OCI-M2 (cell line): ENCODE data around the gene KLHL18.
"Not testable (repeated sequence)": the region's sequence is repeated elsewhere in the genome, so short reads cannot be mapped to it uniquely, and the experiment has no call there.

Experiments used
- DNase-seq: peaks from one replicate; lab custom pipeline; 2025; ENCODE audit not compliant: unreplicated experiment; lab: John Stamatoyannopoulos, UW

Gene KLHL18

GRCh38 chr3:47282424-47283192 is at the start of gene KLHL18, which contains the start of gene KIF9:
Gene KLHL18, plus strand, starts transcription at chr3:47282944. Its CDS starts 22 bp downstream, at chr3:47282966.
Gene KIF9, minus strand, starts transcription at chr3:47282799. Its CDS starts 5,425 bp downstream, at chr3:47277374.
- DNase-seq, result peak; percentile 71

- no peak for DNase-seq
Measured at GRCh38 chr3:47238017-47238416, 44.7 kb upstream of the KLHL18 start.

GRCh38 chr3:47239929-47240328 is 42.8 kb upstream of the KLHL18 start:
- DNase-seq, result no peak

DNA sequence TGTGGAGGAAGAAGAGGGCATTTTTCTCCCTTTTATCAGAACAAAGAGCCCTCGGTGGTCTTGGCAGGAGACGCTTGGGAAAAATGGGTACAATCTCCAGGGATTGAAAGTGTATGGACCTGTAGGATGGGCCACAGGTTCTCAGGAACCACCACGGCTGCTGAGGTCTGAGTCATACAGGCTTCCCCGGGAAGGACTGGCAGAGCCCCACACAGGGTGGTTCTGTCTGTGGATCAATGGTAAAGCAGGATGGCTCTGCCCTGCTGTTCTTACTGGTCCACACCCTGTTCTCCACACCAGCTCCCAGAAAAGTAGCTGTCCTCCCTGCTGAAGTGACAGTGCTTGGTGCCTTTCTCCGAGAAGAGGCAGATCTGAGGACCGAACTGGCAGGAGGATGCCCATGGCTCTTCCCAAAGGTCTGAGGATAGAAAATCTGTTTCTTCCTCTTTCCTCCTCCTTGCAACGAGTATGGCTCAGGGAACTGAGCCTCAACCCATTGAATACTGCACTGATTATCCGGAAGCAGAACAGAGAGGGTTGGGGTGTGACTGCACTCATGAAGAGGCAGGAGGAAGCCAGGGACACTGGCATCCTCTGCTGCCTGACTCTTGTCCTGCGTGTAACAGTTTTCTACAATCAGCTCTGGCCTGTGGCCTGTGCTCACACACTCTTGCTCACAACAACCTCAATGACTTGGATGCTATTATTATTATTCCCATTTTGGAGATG is 39.2 kb upstream of the KLHL18 start:
- DNase-seq, result no peak

GRCh38 chr3:47244531-47245100 is 38.1 kb upstream of the KLHL18 start:
- no peak for DNase-seq

DNA sequence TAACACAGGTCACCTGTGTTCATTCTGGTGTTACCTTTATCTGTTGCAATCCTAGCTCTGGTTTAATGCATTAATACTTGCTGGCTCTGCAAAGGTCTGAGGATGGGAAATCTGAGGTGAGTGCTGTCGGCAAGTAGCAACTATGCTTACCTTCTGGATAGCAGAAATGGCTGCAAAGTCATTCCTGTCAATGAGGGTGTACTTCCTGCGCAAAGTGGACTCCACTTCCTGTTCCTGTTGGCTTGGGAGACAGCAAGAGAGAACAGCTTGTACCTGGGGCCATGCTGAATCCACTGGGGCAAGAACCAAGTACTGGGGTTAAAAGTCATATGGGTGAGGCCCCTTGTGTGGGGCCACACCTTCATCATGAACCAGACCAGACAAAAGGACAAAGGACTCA is 37.5 kb upstream of the KLHL18 start:
- no peak for DNase-seq

DNA sequence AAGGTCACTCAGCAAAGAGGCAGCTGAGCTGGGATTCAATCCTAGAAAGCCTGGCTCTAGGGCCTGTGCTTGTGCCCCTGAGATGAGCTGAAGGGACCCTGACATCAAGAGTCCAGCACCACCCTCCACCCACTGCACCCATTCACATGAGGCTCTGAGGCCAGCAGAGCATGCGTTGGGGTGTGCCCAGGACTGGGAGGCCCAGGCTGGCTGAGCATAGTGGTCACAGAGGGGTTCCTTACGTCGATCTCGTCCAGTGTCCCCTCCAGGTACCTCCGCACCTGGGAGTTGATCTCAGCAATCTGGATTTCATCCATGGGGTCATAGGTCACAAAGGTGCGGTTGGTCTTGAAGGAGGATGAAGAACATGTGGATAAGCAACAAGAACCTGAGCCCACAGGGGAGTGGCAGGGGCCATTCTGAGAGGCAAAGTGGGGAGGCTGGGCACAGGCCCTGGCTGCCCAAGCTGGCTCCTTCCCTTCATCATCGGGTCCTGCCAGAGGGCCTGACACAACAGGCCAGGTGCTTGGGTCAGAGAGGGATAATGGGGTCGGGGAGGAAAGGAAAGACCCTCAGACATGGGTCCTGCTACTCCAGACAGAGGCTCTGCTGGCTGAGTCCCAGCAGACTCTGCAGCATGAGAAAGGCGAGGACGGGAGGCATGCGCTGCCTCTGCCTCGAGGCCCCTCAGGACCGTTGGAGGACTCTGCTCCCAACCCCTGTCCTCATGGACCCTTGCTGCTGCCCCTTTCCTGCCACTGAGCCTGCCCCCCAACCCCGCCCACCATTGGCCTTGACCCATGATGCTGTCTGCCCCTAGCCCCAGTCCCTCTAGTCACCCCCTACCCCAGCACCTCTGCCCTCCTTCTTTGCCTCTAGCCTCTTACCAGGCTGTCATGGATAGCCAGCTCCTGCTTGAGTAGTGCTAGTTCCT is 35.3 kb upstream of the KLHL18 start:
- DNase-seq, result no peak

- DNase-seq, result no peak
Measured at GRCh38 chr3:47250309-47251060, 32.3 kb upstream of the KLHL18 start.

DNA sequence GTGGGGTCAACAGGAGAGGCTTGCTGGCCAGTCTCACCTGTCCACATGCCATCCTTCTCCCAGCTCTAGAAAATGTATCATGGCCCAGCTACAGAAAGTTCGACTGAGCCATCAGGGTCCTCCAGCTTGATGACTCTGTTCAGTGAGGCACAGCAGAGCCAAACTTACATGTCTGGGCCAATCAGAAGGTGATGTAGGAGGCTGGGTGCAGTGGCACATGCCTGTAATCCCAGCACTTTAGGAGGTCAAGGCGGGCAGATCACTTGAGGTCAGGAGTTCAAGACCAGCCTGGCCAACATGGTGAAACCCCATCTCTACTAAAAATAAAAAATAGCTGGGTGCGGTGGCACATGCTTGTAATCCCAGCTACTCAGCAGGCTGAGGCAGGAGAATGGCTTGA is 31.7 kb upstream of the KLHL18 start:
- DNase-seq, result not testable (repeated sequence)

DNA sequence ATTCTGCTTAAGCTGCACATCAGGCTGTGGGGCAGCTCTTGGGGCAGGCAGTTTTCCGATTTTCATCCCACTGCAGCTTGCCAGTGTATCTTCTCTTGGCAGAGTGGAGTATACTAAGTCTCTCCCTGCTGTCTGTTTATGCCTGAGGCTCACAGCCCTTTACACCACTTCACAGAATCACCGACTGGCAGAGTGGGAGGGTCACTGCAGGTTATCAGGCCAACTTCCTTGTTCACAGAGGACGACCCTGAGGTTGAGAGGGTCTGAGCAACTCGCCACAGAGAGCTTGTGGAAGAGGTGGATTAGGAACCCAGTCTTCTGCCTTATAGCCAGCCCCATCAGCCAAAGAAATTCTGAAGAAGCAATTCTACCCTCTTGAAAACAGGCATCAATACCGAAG is 31.1 kb upstream of the KLHL18 start:
- no peak for DNase-seq

- DNase-seq, result not testable (repeated sequence)
Measured at GRCh38 chr3:47256331-47256730, 26.4 kb upstream of the KLHL18 start.

DNA sequence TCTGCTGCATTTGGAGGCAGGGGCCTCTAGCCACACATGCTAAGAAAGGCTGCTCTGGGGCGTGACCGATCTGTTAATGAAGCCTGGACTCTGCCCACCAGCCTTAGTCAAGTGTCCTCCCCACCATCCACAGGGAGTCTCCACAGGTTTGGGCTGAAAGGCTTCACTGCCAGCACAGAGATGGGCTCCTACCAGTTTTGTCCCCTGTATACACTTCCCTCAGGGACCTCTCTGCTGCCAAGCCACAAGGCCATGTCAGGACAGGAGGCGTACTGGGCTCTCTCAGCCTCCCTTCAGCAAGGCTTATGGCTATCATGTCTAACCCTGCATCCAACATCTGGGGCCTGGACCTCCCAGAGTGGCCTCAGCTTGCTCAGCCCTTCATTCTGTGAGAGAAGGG is 23.6 kb upstream of the KLHL18 start:
- DNase-seq, result no peak

DNA sequence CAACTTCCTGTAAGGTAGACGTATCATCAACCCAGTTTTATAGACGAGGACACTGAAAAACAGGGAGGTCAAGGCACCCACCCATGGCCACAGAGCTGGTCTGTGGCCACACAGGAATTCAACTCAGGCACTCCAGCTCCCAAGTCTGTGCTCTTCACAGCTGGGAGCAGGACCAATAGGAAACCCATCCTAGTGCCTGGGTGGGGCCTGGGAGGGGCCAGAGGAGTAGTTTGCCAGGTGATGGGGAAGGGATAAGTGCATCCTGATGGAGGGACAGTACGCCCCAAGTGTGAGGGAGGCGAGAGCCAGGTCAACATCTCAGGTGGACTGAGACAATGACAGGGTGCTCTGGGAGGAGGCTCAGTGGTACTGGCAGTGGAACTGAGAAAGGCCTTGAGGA is 22.1 kb upstream of the KLHL18 start:
- DNase-seq, result no peak

DNA sequence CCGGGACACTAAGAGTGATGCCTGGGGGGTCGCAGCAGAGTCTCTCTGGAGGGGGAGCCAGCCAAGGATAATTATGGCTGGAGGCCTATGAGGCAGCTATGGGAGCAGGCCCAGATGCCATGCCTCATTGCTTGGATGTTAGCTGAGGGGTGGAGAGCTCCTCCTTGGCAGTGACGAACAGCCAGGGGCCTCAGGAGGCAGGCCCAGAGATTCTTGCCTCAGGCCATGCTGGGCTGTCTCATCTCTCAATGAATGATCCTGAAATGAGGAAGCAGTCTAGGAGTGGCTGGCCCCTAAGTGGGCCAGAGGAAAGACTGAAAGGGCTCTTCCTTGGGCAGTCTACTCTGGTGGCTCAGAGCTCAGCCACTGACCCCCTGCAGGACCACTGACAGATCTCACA is 21.4 kb upstream of the KLHL18 start:
- no peak for DNase-seq

DNA sequence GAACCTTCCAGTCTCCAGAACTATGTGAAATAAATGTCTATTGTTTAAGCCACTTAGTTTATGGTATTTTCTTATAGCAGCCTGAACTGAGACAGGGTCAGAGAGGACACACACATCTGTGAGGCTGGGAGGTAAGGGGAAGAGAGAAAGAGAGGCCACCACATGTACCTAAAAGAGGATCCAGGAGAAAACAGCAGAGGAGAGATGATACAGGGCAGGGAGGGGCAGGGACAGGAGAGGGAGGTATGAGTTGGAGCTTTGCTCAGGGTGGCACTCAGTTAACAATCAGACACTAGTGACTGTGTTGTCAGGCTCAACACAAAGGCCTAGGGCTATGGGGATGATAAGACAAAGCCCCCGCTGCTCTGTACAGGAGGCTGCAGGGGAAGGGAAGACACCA is 17.7 kb upstream of the KLHL18 start:
- DNase-seq, result no peak

DNA sequence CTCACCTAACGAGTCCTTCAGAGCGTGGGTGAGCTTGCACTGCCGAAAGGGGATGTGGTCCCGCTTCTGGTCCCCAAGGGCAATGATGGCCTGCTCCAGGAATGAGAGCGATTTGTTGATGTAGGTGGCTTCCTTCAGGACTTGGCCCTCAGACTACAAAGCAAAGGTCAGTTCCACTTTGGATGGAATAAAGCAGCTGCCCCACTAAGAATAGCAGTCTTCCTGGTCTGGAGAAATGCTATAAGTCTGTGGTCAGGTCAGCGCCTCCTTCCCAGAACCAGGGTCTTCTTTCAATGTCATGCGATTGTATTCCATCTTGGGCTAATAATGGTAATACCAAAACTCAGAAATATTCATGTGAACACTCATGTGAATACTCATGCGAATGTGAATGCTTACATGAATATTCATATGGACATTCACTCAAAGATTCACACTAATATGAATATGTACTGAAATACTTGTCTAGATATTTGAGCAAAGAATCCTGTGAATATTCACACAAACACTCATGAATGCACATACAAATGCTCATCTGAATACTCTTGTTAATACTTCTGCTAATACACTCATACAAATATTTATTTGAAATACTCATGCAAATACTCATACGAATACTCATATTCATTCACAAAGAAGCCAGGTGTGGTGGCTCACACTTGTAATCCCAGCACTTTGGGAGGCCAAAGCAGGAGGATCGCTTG is 16.9 kb upstream of the KLHL18 start:
- no peak for DNase-seq

DNA sequence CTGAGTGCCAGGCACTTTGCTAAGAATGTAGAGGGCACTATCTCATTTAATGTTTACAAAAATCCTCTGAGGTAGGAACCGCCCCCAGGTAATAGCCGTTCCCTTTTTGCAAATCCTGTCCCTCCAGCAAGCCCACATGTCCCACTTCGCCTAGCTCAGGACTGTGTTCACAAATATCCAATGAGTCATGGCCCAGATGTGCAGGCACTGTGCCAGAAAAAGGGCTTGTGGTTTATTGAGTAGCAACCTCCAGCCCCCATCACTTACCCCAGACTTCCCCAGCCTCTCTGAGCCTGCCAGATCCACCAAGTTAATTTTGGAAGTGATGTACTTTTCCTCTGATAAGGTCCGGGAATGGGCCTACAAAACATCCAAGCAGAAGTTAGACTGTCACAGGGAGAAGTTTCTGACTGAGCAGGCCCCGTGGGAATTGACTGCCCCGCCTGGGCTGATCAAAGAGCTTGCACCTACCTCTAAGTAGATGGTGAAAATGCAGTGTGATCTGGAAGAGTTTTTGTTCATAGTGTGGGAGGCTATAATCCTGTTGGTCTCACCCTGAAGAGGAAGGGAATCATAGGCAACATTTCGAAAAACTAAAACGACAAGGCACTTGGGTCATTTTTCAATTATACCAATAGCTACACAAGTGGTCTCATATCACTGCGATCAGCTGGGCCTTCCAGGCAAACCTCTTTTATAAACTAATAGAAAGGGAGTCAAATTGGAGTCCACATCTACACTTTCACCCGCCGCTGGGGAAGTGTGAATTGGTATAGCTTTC is 15.8 kb upstream of the KLHL18 start:
- peak; percentile 14 for DNase-seq

DNA sequence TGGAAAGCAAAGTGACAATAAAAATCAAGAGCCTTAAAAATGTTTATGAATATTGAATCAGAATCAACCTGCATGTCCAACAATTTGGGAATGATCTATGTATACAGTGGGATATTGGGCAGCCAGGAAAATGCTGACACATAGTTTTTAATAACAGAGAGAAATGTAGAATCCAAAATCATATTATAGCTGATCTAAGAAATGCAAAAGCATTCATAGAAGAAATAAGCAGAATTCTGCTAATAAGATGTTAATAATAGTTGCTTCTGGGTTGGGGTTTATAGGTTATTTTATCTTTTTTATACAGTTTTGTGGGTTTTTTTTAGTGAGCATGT is 15.3 kb upstream of the KLHL18 start:
- DNase-seq, result no peak

- no peak for DNase-seq
Measured at GRCh38 chr3:47270526-47270925, 12.2 kb upstream of the KLHL18 start.
